NCI-H82 treated with DMSO at 0.1 percent for 48 hours (cell line): ENCODE data around the gene NPAS1.

ENCODE experiments used
- DNase-seq: peaks from one replicate; lab custom pipeline; 2025; ENCODE audit not compliant: unreplicated experiment; lab: John Stamatoyannopoulos, UW

Gene NPAS1

GRCh38 chr19:47019431-47020041, at the start of gene NPAS1:
Gene NPAS1 (plus strand): TSS chr19:47019837. CDS start chr19:47021048, 1,211 bp downstream.
- peak; percentile 25 for DNase-seq

- DNase-seq, result no peak
Measured at GRCh38 chr19:46970815-46971214, 48.8 kb upstream of the NPAS1 start.

- DNase-seq, result no peak
Measured at GRCh38 chr19:46972311-46972710, 47.3 kb upstream of the NPAS1 start.

- no peak for DNase-seq
Measured at GRCh38 chr19:46974181-46974580, 45.5 kb upstream of the NPAS1 start.

- peak; percentile 75 for DNase-seq
Measured at GRCh38 chr19:46975011-46975924, 44.4 kb upstream of the NPAS1 start.

GRCh38 chr19:46975925-46976782, 43.5 kb upstream of the NPAS1 start:
- no peak for DNase-seq

GRCh38 chr19:46976845-46977320, 42.8 kb upstream of the NPAS1 start:
- DNase-seq, result no peak

- no peak for DNase-seq
Measured at GRCh38 chr19:46977548-46977947, 42.1 kb upstream of the NPAS1 start.

- no peak for DNase-seq
Measured at GRCh38 chr19:46978171-46978869, 41.3 kb upstream of the NPAS1 start.

- peak; percentile 81 for DNase-seq
Measured at GRCh38 chr19:46979126-46980105, 40.2 kb upstream of the NPAS1 start.

GRCh38 chr19:46980761-46981160, 38.9 kb upstream of the NPAS1 start:
- DNase-seq, result no peak

- no peak for DNase-seq
Measured at GRCh38 chr19:46981286-46981945, 38.2 kb upstream of the NPAS1 start.

- DNase-seq, result no peak
Measured at GRCh38 chr19:46983097-46983496, 36.5 kb upstream of the NPAS1 start.

- peak; percentile 20 for DNase-seq
Measured at GRCh38 chr19:46984077-46985010, 35.3 kb upstream of the NPAS1 start.

- no peak for DNase-seq
Measured at GRCh38 chr19:46985542-46986415, 33.9 kb upstream of the NPAS1 start.

GRCh38 chr19:46988614-46989230, 30.9 kb upstream of the NPAS1 start:
- DNase-seq, result no peak
